ENCODE results near the gene SEPTIN5.
"Not testable (repeated sequence)": the region's sequence is repeated elsewhere in the genome, so short reads cannot be mapped to it uniquely, and the experiment has no call there.

Gene SEPTIN5

DNA sequence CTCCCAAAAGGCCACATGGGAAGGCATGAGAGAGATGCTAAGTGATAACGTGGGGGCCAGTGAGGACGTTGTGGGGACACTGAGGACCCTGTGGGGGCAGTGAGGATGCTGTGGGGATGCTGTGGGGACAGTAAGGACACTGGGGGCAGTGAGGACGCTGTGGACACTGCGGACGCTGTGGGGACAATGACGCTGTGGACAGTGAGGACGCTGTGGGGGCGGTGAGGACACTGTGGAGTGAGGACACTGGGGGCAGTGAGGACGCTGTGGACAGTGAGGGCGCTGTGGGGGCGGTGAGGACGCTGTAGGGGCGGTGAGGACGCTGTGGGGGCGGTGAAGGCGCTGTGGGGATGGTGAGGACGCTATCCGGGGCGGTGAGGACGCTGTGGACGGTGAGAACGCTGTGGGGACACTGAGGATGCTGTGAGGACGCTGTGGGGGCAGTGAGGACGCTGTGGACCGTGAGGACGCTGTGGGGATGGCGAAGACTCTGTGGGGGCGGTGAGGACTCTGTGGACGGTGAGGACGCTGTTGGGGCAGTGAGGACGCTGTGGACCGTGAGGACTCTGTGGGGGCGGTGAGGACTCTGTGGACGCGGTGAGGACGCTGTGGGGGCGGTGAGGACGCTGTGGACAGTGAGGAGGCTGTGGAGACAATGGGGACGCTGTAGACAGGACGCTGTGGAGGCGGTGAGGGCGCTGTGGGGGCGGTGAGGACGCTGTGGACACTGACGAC lies 10.8 kb downstream of the SEPTIN5 start:
- Mint-ChIP-seq H3K27ac (no peak overlapping the region), H3K27me3 (peaks cover 84% of the 10 kb centered on the region), H3K4me3 (no peak overlapping the region), H3K36me3 (no peaks in the 10 kb centered on the region), H3K4me1 (peaks cover 6% of the 10 kb centered on the region), H3K9me3 (no peaks in the 10 kb centered on the region)
- no peak for DNase-seq
- CTCF ChIA-PET = no interaction called here

DNA sequence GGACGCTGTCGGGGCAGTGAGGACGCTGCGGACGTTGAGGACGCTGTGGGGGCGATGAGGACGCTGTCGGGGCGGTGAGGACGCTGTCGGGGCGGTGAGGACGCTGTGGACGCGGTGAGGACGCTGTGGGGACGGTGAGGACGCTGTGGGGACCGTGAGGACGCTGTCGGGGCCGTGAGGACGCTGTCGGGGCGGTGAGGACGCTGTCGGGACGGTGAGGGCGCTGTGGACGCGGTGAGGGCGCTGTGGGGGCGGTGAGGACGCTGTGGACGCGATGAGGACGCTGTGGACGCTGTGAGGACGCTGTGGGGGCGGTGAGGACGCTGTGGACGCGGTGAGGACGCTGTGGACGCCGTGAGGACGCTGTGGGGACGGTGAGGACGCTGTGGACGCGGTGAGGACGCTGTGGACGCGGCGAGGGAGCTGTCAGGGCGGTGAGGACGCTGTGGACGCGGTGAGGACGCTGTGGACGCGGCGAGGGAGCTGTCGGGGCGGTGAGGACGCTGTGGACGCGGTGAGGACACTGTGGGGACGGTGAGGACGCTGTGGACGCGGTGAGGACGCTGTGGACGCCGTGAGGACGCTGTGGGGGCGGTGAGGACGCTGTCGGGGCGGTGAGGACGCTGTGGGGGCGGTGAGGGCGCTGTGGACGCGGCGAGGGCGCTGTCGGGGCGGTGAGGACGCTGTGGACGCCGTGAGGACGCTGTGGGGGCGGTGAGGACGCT lies 11.9 kb downstream of the SEPTIN5 start:
- H3K9me3 Mint-ChIP-seq, H3K4me1 Mint-ChIP-seq, DNase-seq, H3K36me3 Mint-ChIP-seq, H3K27ac Mint-ChIP-seq, CTCF ChIA-PET, H3K4me3 Mint-ChIP-seq: not testable (repeated sequence)
- H3K27me3 Mint-ChIP-seq = peaks cover 82% of the 10 kb centered on the region

DNA sequence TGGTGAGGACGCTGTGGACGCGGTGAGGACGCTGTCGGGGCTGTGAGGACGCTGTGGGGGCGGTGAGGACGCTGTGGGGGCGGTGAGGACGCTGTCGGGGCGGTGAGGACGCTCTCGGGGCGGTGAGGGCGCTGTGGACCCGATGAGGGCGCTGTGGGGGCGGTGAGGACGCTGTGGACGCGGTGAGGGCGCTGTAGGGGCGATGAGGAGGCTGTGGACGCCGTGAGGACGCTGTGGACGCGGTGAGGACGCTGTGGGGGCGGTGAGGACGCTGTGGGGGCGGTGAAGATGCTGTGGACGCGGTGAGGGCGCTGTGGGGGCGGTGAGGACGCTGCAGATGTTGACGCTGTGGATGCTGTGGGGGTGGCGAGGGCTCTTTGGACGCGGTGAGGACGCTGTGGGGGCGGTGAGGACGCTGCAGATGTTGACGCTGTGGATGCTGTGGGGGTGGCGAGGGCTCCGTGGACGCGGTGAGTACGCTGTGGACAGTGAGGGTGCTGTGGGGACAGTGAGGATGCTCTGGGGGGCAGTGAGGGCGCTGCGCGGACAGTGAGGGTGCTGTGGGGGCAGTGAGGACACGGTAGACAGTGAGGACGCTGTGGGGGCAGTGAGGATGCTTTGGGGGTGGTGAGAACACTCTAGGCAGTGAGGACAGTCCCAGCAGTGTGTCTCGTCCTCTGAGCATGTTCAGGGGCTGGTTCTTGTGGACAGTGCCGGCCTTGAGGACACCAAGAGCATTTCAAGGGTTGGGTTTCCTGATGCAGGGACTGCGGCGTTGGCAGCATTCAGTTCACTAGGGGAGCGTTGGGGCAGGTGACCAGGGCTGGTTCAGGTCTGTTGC lies 13.2 kb downstream of the SEPTIN5 start:
- Mint-ChIP-seq H3K27ac (no peak overlapping the region), H3K4me1 (peaks cover 10% of the 10 kb centered on the region), H3K27me3 (peaks cover 74% of the 10 kb centered on the region), H3K4me3 (no peak overlapping the region), H3K9me3 (no peaks in the 10 kb centered on the region), H3K36me3 (no peaks in the 10 kb centered on the region)
- CTCF ChIA-PET = no interaction called here
- no peak for DNase-seq

DNA sequence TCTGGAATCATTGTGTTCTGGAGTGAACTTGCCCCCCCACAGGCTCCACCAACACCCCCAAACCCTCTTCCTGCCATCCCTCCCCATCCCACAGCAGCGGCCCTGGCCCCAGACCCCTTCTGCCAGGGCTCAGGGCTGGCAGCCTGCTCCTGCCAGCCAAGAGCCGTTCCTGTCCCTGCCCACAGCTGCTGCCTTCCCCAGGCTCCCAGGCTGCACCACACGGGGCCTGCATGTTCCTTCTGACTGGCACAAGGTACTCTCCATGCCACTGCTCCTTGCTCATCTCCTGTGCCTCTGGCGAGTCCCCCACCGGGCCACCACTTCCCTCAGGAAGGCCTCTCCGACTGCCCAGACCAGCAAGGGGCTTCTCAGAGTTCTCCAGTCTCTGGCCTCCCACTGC lies 14.0 kb downstream of the SEPTIN5 start:
- CTCF ChIA-PET = no interaction called here
- H3K4me3 Mint-ChIP-seq = no peak overlapping the region
- H3K4me1 Mint-ChIP-seq = peaks cover 7% of the 10 kb centered on the region
- H3K27me3 Mint-ChIP-seq = peaks cover 71% of the 10 kb centered on the region
- H3K27ac Mint-ChIP-seq = no peak overlapping the region
- DNase-seq = no peak
- no peaks in the 10 kb centered on the region for H3K36me3 Mint-ChIP-seq
- no peaks in the 10 kb centered on the region for H3K9me3 Mint-ChIP-seq

DNA sequence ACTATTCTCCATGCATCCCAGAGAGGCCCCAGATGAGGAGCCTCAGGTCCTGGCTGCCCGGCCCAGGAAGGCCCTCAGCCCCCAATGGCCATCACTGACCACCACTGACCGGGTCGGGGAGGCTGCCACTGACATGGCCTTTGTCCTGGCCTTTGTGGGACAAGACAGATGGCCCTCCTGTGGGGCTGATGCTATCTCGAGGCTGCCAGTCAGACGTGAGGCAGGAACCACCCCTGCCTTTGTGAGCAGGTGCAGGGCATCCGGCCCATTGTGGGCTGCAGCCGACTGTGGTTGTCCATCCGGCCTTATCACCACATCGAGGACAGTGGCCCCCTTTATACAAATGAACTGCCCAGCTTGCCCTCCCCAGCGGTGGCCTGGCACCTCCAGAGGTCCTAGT lies 14.5 kb downstream of the SEPTIN5 start:
- CTCF ChIA-PET = interaction anchor here (1.6 to 4.7 kb wide), 3 partner anchors 17 to 219 kb away, joined by 8 to 103 read pairs (median 9); no protein-coding TSS in a partner anchor
- Mint-ChIP-seq H3K36me3 (no peaks in the 10 kb centered on the region), H3K27ac (peak overlapping the region; percentile 19), H3K9me3 (no peaks in the 10 kb centered on the region), H3K4me1 (peaks cover 7% of the 10 kb centered on the region), H3K4me3 (no peak overlapping the region), H3K27me3 (peaks cover 68% of the 10 kb centered on the region)
- no peak for DNase-seq

DNA sequence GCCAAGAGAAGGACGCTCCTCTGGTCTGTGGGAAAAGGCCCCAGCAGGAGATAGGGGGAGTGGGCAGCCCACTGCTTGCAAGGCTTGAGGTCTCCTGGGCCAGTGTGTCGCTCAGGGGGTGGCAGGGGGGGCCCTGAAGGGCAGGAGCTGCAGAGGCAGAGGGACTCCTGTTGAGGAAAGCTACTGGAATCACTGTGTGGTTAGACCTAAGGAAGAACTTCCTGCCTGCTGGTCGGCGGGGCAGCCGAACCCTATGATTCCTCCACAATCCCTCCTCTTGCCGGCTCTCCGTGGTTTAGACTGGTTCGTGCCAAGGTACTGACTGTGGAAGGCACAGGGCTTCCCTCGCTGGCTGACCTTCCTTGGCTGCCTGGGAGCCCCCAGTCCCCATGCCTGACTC lies 15.2 kb downstream of the SEPTIN5 start:
- Mint-ChIP-seq H3K9me3 (no peaks in the 10 kb centered on the region), H3K4me3 (no peak overlapping the region), H3K36me3 (no peaks in the 10 kb centered on the region), H3K4me1 (peaks cover 6% of the 10 kb centered on the region), H3K27ac (no peak overlapping the region), H3K27me3 (peaks cover 65% of the 10 kb centered on the region)
- DNase-seq = no peak
- CTCF ChIA-PET = interaction anchor here (0.6 to 4.7 kb wide), 15 partner anchors 12 to 240 kb away, joined by 3 to 103 read pairs (median 9); no protein-coding TSS in a partner anchor

DNA sequence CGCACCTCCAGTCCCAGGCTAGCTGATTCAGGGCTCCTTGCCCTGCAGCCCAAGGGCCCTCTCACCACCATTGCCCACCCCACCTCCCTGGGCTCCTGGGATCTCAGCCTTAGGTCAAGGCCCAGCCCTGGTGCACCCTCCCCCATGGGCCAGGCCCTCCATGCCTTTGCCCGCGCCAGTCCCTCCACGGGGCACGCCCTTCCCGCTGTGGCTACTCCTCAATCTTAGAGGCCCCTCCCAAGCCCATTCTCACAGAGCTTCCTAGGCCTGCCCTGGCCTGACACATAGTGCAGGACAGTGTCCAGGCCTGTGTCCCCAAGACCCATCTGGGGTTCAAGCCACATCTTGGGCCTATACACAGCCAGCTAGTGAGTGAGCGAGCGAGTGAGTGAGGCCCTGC lies 15.9 kb downstream of the SEPTIN5 start:
- CTCF ChIA-PET = interaction anchor here (0.6 to 4.7 kb wide), 42 partner anchors 10 to 347 kb away, joined by 3 to 103 read pairs (median 4); partner anchors contain the start of gene TBX1
- peaks cover 4% of the 10 kb centered on the region for H3K4me1 Mint-ChIP-seq
- no peaks in the 10 kb centered on the region for H3K9me3 Mint-ChIP-seq
- H3K27me3 Mint-ChIP-seq = peaks cover 63% of the 10 kb centered on the region
- H3K4me3 Mint-ChIP-seq = no peak overlapping the region
- H3K36me3 Mint-ChIP-seq = no peaks in the 10 kb centered on the region
- DNase-seq = no peak
- no peak overlapping the region for H3K27ac Mint-ChIP-seq

DNA sequence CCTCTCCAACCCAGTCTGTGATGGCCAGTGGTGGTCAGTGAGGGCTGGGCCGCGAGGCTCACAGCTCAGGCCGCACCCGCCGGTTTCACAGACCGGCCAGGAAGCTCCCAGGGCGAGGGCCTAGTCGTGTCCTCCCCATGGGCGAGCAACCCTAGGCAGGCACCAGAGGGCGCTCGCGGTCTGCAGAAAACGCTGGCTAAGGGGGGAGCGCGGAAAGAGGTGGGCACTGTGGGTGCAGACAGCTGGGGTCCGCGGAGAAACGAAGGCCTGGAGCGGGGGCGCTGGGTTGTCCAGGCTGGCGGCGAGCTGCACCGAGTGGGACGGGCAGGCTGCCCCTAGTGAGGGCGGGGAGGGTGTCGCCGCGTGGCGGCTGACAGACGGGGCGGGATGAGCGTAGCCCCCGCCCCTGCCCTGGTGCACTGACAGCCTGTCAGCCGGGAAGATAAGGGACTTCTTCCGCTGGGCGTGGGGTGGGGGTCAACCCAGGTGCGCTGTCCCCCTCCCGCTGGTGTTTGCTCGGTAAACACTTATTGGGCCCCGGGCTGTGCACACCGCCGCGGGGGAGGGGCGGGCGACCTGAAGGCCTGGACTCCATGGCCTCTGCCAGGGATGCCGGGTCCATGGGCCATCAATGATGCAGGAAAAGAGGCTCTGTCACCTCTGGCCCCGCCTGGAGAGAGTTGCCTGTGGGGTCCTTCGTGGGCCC lies 16.5 kb downstream of the SEPTIN5 start:
- H3K4me1 Mint-ChIP-seq = peaks cover 4% of the 10 kb centered on the region
- peak; percentile 89 for DNase-seq
- H3K36me3 Mint-ChIP-seq = no peaks in the 10 kb centered on the region
- H3K27ac Mint-ChIP-seq = no peak overlapping the region
- CTCF ChIA-PET = interaction anchor here (0.6 to 4.7 kb wide), 43 partner anchors 9 to 348 kb away, joined by 3 to 103 read pairs (median 4); partner anchors contain the start of gene TBX1
- H3K27me3 Mint-ChIP-seq = peaks cover 58% of the 10 kb centered on the region
- peak overlapping the region; percentile 65 for H3K4me3 Mint-ChIP-seq
- no peaks in the 10 kb centered on the region for H3K9me3 Mint-ChIP-seq

DNA sequence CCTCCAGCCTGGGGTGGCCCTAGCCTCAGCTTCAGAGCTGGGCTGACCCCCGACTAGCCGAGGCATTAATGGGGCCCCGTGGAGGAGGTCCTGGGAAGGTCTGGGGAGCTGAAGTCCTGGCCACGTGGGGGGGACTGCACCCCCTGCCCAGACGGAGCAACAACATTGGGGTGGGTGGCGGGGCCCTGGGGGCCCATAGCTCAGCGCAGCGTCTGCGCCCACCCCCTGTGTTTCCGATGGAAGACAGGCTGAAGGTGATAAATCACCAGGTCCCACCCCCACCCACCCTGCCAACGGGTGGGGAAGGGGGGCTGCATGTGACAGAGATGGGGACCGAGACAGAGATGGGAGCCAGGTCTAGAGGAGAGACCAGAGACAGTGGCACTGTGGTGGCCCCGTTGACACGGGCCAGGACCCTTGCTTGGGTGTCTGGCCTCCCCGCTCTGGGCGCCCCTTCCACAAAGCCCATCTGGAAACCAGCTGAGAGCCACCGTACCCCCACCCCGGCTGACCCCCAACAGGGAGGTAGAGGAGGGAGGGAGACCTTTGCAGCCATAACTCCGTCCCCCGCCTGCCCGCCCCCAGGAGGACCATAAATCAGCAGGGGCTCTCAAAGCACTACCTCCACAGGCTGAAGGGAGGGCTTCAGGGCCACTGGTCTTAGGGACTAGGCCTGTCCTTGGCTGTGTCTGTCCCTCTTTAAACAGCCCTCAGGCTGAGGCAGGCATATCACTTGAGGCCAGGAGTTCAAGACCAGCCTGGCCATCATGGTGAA lies 17.2 kb downstream of the SEPTIN5 start:
- H3K9me3 Mint-ChIP-seq = no peaks in the 10 kb centered on the region
- no peak overlapping the region for H3K4me3 Mint-ChIP-seq
- peaks cover 4% of the 10 kb centered on the region for H3K4me1 Mint-ChIP-seq
- H3K27me3 Mint-ChIP-seq = peaks cover 54% of the 10 kb centered on the region
- H3K36me3 Mint-ChIP-seq = no peaks in the 10 kb centered on the region
- no peak for DNase-seq
- H3K27ac Mint-ChIP-seq = no peak overlapping the region
- CTCF ChIA-PET = interaction anchor here (1.1 to 4.7 kb wide), 17 partner anchors 11 to 242 kb away, joined by 3 to 103 read pairs (median 7); no protein-coding TSS in a partner anchor

DNA sequence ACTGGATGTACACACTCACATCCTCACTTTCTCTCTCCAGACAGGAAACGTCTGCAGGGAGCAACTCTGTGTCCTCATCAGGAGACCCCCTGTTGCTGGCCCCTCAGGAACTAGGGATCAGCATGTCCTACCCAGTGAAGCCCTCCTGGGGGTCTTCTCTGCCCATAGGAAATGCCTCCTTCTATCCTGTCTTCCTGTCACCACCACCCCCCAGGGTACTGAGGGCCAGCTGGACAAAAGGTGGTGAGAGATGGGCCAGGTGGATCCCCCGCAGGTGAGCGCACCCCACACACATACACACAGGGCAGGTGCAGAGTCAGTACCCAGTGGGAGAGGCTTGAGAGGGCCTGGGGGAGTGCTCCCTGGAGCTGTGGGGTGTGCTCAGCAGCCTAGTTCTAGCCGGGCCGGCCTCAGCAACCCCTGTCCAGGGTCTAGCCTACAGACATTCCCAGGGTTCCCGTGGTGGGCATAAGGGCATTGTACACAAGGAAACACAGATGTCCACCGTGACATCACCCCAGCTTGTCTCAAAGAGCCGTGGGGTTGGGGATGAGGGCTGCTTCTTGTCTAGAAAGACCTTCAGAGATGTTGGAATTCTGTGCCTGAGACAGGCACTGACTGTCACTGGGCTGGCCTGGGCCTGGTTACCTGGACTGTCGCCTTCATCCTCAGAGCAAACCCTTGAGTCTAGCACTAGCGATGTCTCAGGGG lies 18.3 kb downstream of the SEPTIN5 start:
- Mint-ChIP-seq H3K27ac (no peak overlapping the region), H3K27me3 (peaks cover 50% of the 10 kb centered on the region), H3K4me1 (peaks cover 4% of the 10 kb centered on the region), H3K4me3 (no peak overlapping the region), H3K9me3 (no peaks in the 10 kb centered on the region), H3K36me3 (no peaks in the 10 kb centered on the region)
- DNase-seq = no peak
- CTCF ChIA-PET = interaction anchor here (1.3 to 4.7 kb wide), 2 partner anchors 9 to 179 kb away, joined by 3 to 103 read pairs; no protein-coding TSS in a partner anchor

DNA sequence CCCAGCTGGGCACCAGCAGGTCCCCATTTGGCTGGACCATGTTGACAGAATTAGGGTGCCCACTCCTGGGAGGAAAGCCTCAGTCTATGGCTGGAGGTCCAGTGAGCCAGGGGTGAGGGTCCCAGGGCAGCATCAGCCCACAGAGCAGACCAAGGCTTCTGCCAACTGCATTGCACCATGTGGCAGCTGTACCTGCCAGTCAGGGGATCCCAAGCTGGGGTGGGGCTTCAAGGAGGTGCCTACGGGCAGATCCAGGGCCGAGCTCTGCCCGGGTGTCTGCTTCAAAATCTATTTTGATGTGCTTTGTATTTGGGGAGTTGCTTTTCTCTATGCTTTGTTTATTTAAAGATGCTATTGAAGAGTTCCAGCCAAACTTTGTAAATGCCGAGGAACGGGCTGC lies 19.5 kb downstream of the SEPTIN5 start:
- Mint-ChIP-seq H3K4me3 (no peak overlapping the region), H3K27me3 (peaks cover 38% of the 10 kb centered on the region), H3K27ac (no peak overlapping the region), H3K4me1 (peaks cover 4% of the 10 kb centered on the region), H3K9me3 (no peaks in the 10 kb centered on the region), H3K36me3 (no peaks in the 10 kb centered on the region)
- DNase-seq = no peak
- CTCF ChIA-PET = interaction anchor here (4.7 kb wide), 1 partner anchor 178 kb away, joined by 103 read pairs; no protein-coding TSS in a partner anchor

DNA sequence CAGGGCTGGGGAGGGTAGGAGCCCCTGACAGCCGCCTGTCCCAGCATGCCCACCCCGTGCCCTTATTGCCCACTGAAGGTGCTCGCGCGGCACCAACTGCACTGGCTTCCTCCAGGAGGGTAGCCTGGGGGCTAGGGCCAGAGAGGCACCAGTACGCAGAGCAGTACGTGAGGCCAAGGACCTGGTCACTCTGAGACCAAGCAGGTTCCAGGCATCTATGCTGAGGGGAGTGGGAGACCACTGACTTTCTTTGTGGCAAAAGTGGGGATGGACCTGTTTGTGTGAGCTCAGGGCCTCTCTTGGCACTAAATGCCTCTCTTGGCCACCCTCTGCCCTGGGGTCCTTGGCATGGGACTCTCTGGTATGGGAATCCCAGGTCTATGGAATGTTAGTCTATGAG lies 19.9 kb downstream of the SEPTIN5 start:
- Mint-ChIP-seq H3K27ac (no peak overlapping the region), H3K27me3 (peaks cover 34% of the 10 kb centered on the region), H3K9me3 (no peaks in the 10 kb centered on the region), H3K4me3 (no peak overlapping the region), H3K36me3 (no peaks in the 10 kb centered on the region), H3K4me1 (peaks cover 4% of the 10 kb centered on the region)
- CTCF ChIA-PET = no interaction called here
- no peak for DNase-seq
